Hepatocyte (in vitro differentiated cells): ENCODE results near the gene SIGLEC9. TPM values are rescaled to one million over a fixed set of nuclear protein-coding genes. Genes with fewer than 3 reads are reported as not detected.

Source experiments
- DNase-seq: peaks from one replicate; pipeline ENCODE4 v3.0.0-alpha.2; 2016; ENCODE audit warnings: low spot score
- H2AFZ ChIP-seq: fragments of 200-600 bp; sonication (generic); 2 replicates; pipeline ENCODE4 v1.6.0; 2016; ENCODE audit warnings: antibody characterized with exemption, mild to moderate bottlenecking
- H3K27ac ChIP-seq: fragments of 200-600 bp; sonication (generic); 2 replicates; pipeline ENCODE4 v1.5.1; 2016; ENCODE audit warnings: mild to moderate bottlenecking
- H3K27me3 ChIP-seq: fragments of 200-600 bp; sonication (generic); 2 replicates; pipeline ENCODE4 v1.6.1; 2016
- H3K36me3 ChIP-seq: fragments of 200-600 bp; sonication (generic); replicated peaks from 2 replicates; pipeline ENCODE4 v1.5.1; 2016; ENCODE audit warnings: low read depth; ENCODE audit not compliant: insufficient read depth
- H3K4me1 ChIP-seq: fragments of 200-600 bp; sonication (generic); 2 replicates; pipeline ENCODE4 v1.5.1; 2016; ENCODE audit warnings: mild to moderate bottlenecking, moderate library complexity; ENCODE audit not compliant: insufficient read depth
- H3K4me2 ChIP-seq: fragments of 200-600 bp; sonication (generic); 2 replicates; pipeline ENCODE4 v1.6.0; 2016
- H3K4me3 ChIP-seq: fragments of 200-600 bp; sonication (generic); 2 replicates; pipeline ENCODE4 v1.5.1; 2016; ENCODE audit warnings: mild to moderate bottlenecking
- H3K79me2 ChIP-seq: fragments of 200-600 bp; sonication (generic); 2 replicates; pipeline ENCODE4 v1.6.0; 2017; ENCODE audit warnings: mild to moderate bottlenecking
- H3K9me2 ChIP-seq: fragments of 200-600 bp; sonication (generic); replicated peaks from 2 replicates; pipeline ENCODE4 v1.6.0; 2017; ENCODE audit warnings: mild to moderate bottlenecking; ENCODE audit not compliant: insufficient read depth
- H3K9me3 ChIP-seq: fragments of 200-600 bp; sonication (generic); 2 replicates; pipeline ENCODE4 v1.5.1; 2016; ENCODE audit warnings: low read depth, mild to moderate bottlenecking
- H4K20me1 ChIP-seq: fragments of 200-600 bp; sonication (generic); 2 replicates; pipeline ENCODE4 v1.6.0; 2016; ENCODE audit warnings: mild to moderate bottlenecking; ENCODE audit not compliant: insufficient read depth, poor library complexity, severe bottlenecking
- CTCF ChIP-seq: fragments of 200-600 bp; sonication (generic); IDR thresholded peaks from 2 replicates; pipeline ENCODE4 v1.5.1; 2016; ENCODE audit warnings: antibody characterized with exemption, mild to moderate bottlenecking; ENCODE audit not compliant: poor library complexity
- EZH2 ChIP-seq: fragments of 200-600 bp; sonication (generic); IDR thresholded peaks from 2 replicates; pipeline ENCODE4 v1.6.1; 2016; ENCODE audit warnings: antibody characterized with exemption, mild to moderate bottlenecking, borderline replicate concordance
- EZH2phosphoT487 ChIP-seq: fragments of 200-600 bp; sonication (generic); IDR thresholded peaks from one replicate; pipeline ENCODE4 v1.6.1; 2018; ENCODE audit warnings: antibody characterized with exemption, mild to moderate bottlenecking, low read depth, moderate library complexity; ENCODE audit not compliant: unreplicated experiment, severe bottlenecking
- WGBS: methylation state at CpG from one replicate; pipeline ENCODE4 v1.1.6; 2016; ENCODE audit warnings: low lambda C conversion rate; ENCODE audit errors: missing lambda C conversion rate; 5-methylcytosine and 5-hydroxymethylcytosine counted together
- polyA plus RNA-seq: library from polyadenylated mRNA; unstranded; fragments of >200 nt; fragmentation: Nextera tagmentation; extraction: Ambion mirVana; gene quantifications from 2 replicates; pipeline ENCODE4 v1.2.1, GENCODE V29; 2016
- total RNA-seq: library from RNA; depleted of rRNA; stranded (reverse); fragments of >200 nt; gene quantifications from 2 replicates; pipeline ENCODE4 v1.2.3, GENCODE V29; 2014

SIGLEC9 gene
- total and polyA plus RNA-seq, 2 experiments from 2014 or later: 0.77 to 1.5 TPM

DNA sequence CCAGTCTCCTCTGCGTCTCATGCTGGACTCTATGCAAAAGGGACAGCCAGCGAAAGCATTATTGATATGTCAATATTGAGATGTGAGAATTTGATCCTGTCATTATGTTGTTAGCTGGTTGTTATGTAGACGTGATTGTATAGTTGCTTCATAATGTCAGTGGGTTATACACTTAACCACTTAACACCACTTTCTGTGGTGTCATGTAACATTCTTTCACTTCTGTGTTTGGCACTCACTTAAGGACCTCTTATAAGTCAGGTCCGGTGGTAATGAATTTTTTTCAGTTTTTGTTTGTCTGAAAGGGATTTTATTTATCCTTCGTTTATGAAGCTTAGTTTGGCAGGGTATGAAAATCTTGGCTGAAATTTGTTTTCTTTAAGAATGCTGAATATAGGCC, 10.3 kb downstream of the SIGLEC9 start:
- Histone ChIP-seq H3K4me2 (no peak overlapping the region), H2AFZ (no peak overlapping the region), H4K20me1 (no peaks in the 10 kb centered on the region), H3K27me3 (no peaks in the 10 kb centered on the region), H3K27ac (no peak overlapping the region), H3K79me2 (no peaks in the 10 kb centered on the region), H3K36me3 (no peaks in the 10 kb centered on the region), H3K9me3 (no peaks in the 10 kb centered on the region), H3K9me2 (no peaks in the 10 kb centered on the region), H3K4me3 (no peak overlapping the region), H3K4me1 (peaks cover 7% of the 10 kb centered on the region)
- WGBS: 87% methylated on average over 5 of the region's 5 CpGs
- DNase-seq: no peak
- TF ChIP-seq CTCF (no peak), EZH2phosphoT487 (no peak), EZH2 (no peak)

DNA sequence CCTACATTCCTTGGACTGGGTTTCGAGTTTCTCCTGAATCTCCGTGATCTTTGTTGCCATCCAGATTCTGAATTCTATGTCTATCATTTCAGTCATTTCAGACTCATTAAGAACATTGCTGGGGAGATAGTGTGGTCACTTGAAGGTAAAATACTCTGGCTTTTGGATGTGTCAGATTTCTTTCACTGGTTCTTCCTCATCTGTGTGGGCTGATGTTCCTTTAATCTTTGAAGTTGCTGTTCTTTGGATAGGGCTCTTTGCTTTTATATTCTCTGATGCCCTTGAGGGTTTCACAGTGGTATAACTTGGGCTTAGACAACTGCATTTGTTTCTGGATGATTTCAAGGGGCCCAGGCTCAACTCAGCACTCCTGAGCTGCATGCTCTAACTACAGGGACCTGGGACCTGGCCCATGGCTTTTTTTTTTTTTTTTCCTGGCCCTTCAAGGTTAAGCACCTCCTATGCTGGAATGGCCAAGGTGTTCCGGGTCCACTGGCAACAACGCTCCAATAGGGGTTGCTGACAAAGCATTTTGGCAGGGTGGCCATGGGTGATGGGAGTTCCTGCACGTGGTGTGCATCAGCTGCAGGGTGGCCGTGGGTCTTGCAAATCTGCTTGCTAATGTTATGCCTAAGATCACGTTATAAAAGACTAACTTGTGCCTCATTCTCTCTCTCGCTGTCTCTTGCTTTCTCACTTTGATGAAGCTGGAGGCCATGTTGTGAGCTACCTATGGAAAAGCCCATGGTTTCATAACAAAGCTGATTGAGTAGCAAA, 11.5 kb downstream of the SIGLEC9 start:
- no peaks in the 10 kb centered on the region for H3K27me3 ChIP-seq
- TF ChIP-seq CTCF (no peak), EZH2phosphoT487 (no peak), EZH2 (no peak)
- no peak overlapping the region for H3K4me2 ChIP-seq
- H3K9me2 ChIP-seq: no peaks in the 10 kb centered on the region
- no peaks in the 10 kb centered on the region for H3K36me3 ChIP-seq
- H3K4me3 ChIP-seq: no peak overlapping the region
- H3K79me2 ChIP-seq: no peaks in the 10 kb centered on the region
- H3K9me3 ChIP-seq: no peaks in the 10 kb centered on the region
- H3K4me1 ChIP-seq: peaks cover 7% of the 10 kb centered on the region
- no peaks in the 10 kb centered on the region for H4K20me1 ChIP-seq
- DNase-seq: no peak
- 78% methylated on average over 8 of the region's 8 CpGs for WGBS
- no peak overlapping the region for H3K27ac ChIP-seq
- no peak overlapping the region for H2AFZ ChIP-seq

DNA sequence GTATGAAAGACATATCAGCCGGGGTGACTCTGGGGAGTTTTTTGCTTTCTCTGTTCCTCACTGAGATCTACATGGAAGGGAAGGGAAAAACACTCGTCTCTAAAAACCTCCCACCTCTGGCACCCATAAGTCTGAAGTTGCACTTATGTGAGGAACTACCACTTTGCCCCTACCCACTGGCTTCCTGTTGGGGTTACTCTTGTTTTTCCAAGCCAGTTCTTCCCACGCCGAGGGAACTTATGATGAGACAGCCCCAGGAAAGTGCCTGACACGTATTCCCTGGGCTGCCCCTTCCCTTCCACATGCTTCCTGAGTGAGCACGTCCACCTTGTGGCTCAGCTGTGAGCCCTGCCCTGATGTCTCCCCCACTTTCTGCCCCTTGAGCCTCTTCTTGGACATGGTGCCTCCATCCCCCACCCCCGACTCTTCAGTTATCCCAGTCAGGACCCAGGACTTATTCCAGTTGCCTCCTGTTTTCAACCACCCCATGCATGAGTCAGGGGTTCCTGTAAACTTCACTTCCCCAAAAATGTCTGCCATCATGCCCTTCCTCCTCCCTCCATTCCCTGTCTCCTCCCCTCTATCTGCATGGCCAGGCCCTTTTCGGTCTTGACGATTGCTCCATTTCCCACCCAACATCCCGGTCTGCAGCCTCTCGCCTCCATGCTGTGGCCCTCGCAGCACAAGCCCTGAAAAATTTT, 12.3 kb downstream of the SIGLEC9 start:
- no peak for DNase-seq
- no peak for TF ChIP-seq EZH2phosphoT487
- no peak for TF ChIP-seq EZH2
- no peak for TF ChIP-seq CTCF
- Histone ChIP-seq H4K20me1 (no peaks in the 10 kb centered on the region), H3K9me3 (no peaks in the 10 kb centered on the region), H3K9me2 (no peaks in the 10 kb centered on the region), H3K27ac (no peak overlapping the region), H2AFZ (no peak overlapping the region), H3K4me3 (no peak overlapping the region), H3K4me2 (no peak overlapping the region), H3K79me2 (no peaks in the 10 kb centered on the region), H3K4me1 (peaks cover 2% of the 10 kb centered on the region), H3K36me3 (no peaks in the 10 kb centered on the region), H3K27me3 (no peaks in the 10 kb centered on the region)
- 87% methylated on average over 12 of the region's 12 CpGs for WGBS
